Right lobe of liver (tissue), 4 donors: ENCODE results near the gene HAUS8.

ENCODE experiments used
- CTCF ChIP-seq, 4 donors: fragments of 200-600 bp in 3 of 4; fragments of 450-650 bp in 1 of 4; IDR thresholded peaks; one replicate each; pipeline versions ENCODE4 v1.5.1 to v1.8.0; 2016 to 2022; ENCODE audit warnings: antibody characterized with exemption in 4 of 4, mild to moderate bottlenecking in 2 of 4
- POLR2A ChIP-seq: fragments of 450-650 bp; IDR thresholded peaks from one replicate; pipeline ENCODE4 v1.6.1; 2017; ENCODE audit warnings: antibody characterized with exemption, mild to moderate bottlenecking
- donor health status: DM: no; HTN: no; CAD: no.
- donor health status: DM: no; HTN: no; CAD: no.
- donor health status: DM: no; HTN: yes; CAD: no.

GRCh38 chr19:17074634-17075034 is 618 bp downstream of the HAUS8 start:
- TF ChIP-seq CTCF (IDR thresholded peaks at IDR 0.05) (no peak), POLR2A (no peak)
